HCT116 (cell line): Measurements from ENCODE around the gene TENM4. TPM values are rescaled to one million over a fixed set of nuclear protein-coding genes. Genes with fewer than 3 reads are reported as not detected.

Source experiments
- ATAC-seq: fragments of 200-7000 bp; cut with Tn5 transposase; 2 replicates; pipeline ENCODE4 v1.9.1; 2020; ENCODE audit warnings: mild to moderate bottlenecking, moderate library complexity
- BruUV-seq: library from RNA; stranded (reverse); fragments of 400-500 nt; replicated peaks from 2 replicates; lab custom pipeline; 2021; lab: Mats Ljungman, UMichigan
- CTCF ChIA-PET: fragments of 300-600 bp; sonication (Branson Sonifier 250); formaldehyde crosslinking; loops from one replicate; lab custom pipeline; 2021; ENCODE audit warnings: antibody characterized with exemption; lab: Charles Lee
- POLR2A ChIA-PET: fragments of 300-600, 350-600 bp; sonication (Branson Sonifier 250); formaldehyde crosslinking; loops from one replicate; lab custom pipeline; 2021; ENCODE audit warnings: antibody characterized with exemption; lab: Charles Lee
- RAD21 ChIA-PET, 2 experiments: fragments of 300-600 bp; sonication (Branson Sonifier 250); formaldehyde crosslinking; loops; one replicate each; lab custom pipeline; 2023; ENCODE audit warnings: low total read pairs in 2 of 2; ENCODE audit not compliant: uncharacterized antibody in 2 of 2, unreplicated experiment in 2 of 2, low non-redundant PET in 1 of 2; lab: Charles Lee
- DNase-seq: peaks from one replicate; pipeline ENCODE4 v3.0.0-alpha.2; 2010; ENCODE audit warnings: low read depth, low spot score
- H2AFZ ChIP-seq: fragments of 200-600 bp; shearing (Covaris generic), sonication (generic); 2 replicates; pipeline ENCODE4 v1.6.1; 2017; ENCODE audit warnings: low read depth, mixed run types, mixed read lengths, antibody characterized with exemption, low read length; ENCODE audit not compliant: poor library complexity, severe bottlenecking
- H3K27ac ChIP-seq: 2 replicates; pipeline ENCODE4 v1.5.1; 2012; ENCODE audit warnings: low read depth, low read length
- H3K27me3 ChIP-seq: fragments of 200-600 bp; sonication (generic); 2 replicates; pipeline ENCODE4 v1.6.1; 2016; ENCODE audit warnings: mixed run types, low read length, mixed read lengths; ENCODE audit not compliant: insufficient read depth
- H3K36me3 ChIP-seq, 2 experiments: fragments of 200-500 bp in 1 of 2; fragments of 200-600 bp in 1 of 2; sonication (Bioruptor generic) in 1 of 2; sonication (generic) in 1 of 2; 2 replicates each; pipeline versions ENCODE4 v1.5.1 to v1.6.1; 2014 to 2016; ENCODE audit warnings: low read length in 2 of 2, inconsistent platforms in 1 of 2, mixed read lengths in 1 of 2, mixed run types in 1 of 2; ENCODE audit not compliant: insufficient read depth in 2 of 2, control insufficient read depth in 1 of 2
- H3K4me1 ChIP-seq, 2 experiments: fragments of 200-600 bp in 1 of 2; sonication (generic) in 1 of 2; 2 replicates each; pipeline versions ENCODE4 v1.5.1 to v1.6.1; 2012 to 2017; ENCODE audit warnings: low read length in 2 of 2, inconsistent platforms in 1 of 2, mild to moderate bottlenecking in 1 of 2, mixed read lengths in 1 of 2, mixed run types in 1 of 2, moderate library complexity in 1 of 2; ENCODE audit not compliant: insufficient read depth in 2 of 2, control insufficient read depth in 1 of 2
- H3K4me2 ChIP-seq: fragments of 200-600 bp; sonication (generic); 2 replicates; pipeline ENCODE4 v1.6.1; 2017; ENCODE audit warnings: mixed run types, low read length, mixed read lengths
- H3K4me3 ChIP-seq, 2 experiments: fragments of 200-600 bp in 1 of 2; sonication (generic) in 1 of 2; replicated peaks in 1 of 2; 2 replicates each; pipeline ENCODE4 v1.5.1; 2011 to 2016; ENCODE audit warnings: low read length in 2 of 2, control low read depth in 1 of 2, low read depth in 1 of 2, mild to moderate bottlenecking in 1 of 2, mixed read lengths in 1 of 2, mixed run types in 1 of 2
- H3K79me2 ChIP-seq: fragments of 200-600 bp; sonication (generic); 2 replicates; pipeline ENCODE4 v1.6.1; 2017; ENCODE audit warnings: mild to moderate bottlenecking, mixed run types, low read length, moderate library complexity, mixed read lengths; ENCODE audit not compliant: insufficient read depth
- H3K9ac ChIP-seq: fragments of 200-600 bp; sonication (generic); 2 replicates; pipeline ENCODE4 v1.6.1; 2016; ENCODE audit warnings: low read length, mixed read lengths
- H3K9me2 ChIP-seq: fragments of 200-600 bp; sonication (generic), shearing (Covaris generic); 2 replicates; pipeline ENCODE4 v1.6.1; 2017; ENCODE audit warnings: mixed run types, mild to moderate bottlenecking, moderate library complexity; ENCODE audit not compliant: insufficient read depth
- H3K9me3 ChIP-seq, 2 experiments: fragments of 200-500 bp in 1 of 2; fragments of 200-600 bp in 1 of 2; sonication (Bioruptor generic) in 1 of 2; sonication (generic) in 1 of 2; 2 replicates each; pipeline ENCODE4 v1.6.1; 2014 to 2017; ENCODE audit warnings: low read length in 2 of 2, mixed read lengths in 2 of 2, inconsistent platforms in 1 of 2, low read depth in 1 of 2, mild to moderate bottlenecking in 1 of 2, mixed run types in 1 of 2, moderate library complexity in 1 of 2; ENCODE audit not compliant: control insufficient read depth in 1 of 2, insufficient read depth in 1 of 2
- H4K20me1 ChIP-seq: fragments of 200-600 bp; sonication (generic), shearing (Covaris generic); 2 replicates; pipeline ENCODE4 v1.6.1; 2017; ENCODE audit warnings: mixed run types, mild to moderate bottlenecking, moderate library complexity; ENCODE audit not compliant: insufficient read depth
- CEBPB ChIP-seq: IDR thresholded peaks from 2 replicates; pipeline ENCODE4 v1.6.1; 2012; ENCODE audit warnings: low read depth
- ELF1 ChIP-seq: IDR thresholded peaks from 2 replicates; pipeline ENCODE4 v1.6.1; 2012; ENCODE audit warnings: low read depth, borderline replicate concordance
- JUND ChIP-seq: IDR thresholded peaks from 2 replicates; pipeline ENCODE4 v1.6.1; 2012
- TCF7L2 ChIP-seq: IDR thresholded peaks from 2 replicates; pipeline ENCODE4 v1.7.0; 2011; ENCODE audit warnings: borderline replicate concordance, inconsistent platforms; ENCODE audit not compliant: insufficient read depth, insufficient read length; ENCODE audit errors: extremely low read depth
- ZFX ChIP-seq: fragments of 450-650 bp; IDR thresholded peaks from 2 replicates; pipeline ENCODE4 v1.6.1; 2017
- intact Hi-C: fragments of 100-400 bp; cut with micrococcal nuclease; formaldehyde crosslinking; loops from 2 replicates; pipeline ENCODE4 v1.10.0; 2022
- total RNA-seq: library from RNA; stranded (reverse); gene quantifications from one replicate; pipeline ENCODE4 v1.2.1, GENCODE V29; 2021; ENCODE audit not compliant: unreplicated experiment
- TF ChIP-seq, protein P1 (sequence below): IDR thresholded peaks from 2 replicates; pipeline ENCODE4 v1.6.1; 2012; ENCODE audit warnings: low read depth
- TF ChIP-seq, protein P2 (sequence below), 3 experiments: fragments of 200-600 bp in 1 of 3; sonication (generic) in 1 of 3; IDR thresholded peaks in 2 of 3; conservative IDR thresholded peaks in 1 of 3; 2 replicates each; pipeline ENCODE4 v1.5.1; 2012 to 2017; ENCODE audit warnings: low read depth in 2 of 3, low read length in 2 of 3, antibody characterized with exemption in 1 of 3, borderline replicate concordance in 1 of 3, control low read depth in 1 of 3, mild to moderate bottlenecking in 1 of 3, mixed read lengths in 1 of 3, mixed run types in 1 of 3, moderate library complexity in 1 of 3; ENCODE audit not compliant: insufficient read depth in 1 of 3
- TF ChIP-seq, protein P3 (sequence below): IDR thresholded peaks from 2 replicates; pipeline ENCODE4 v1.6.1; 2011; ENCODE audit warnings: mild to moderate bottlenecking, low read length, moderate library complexity; ENCODE audit not compliant: insufficient replicate concordance; ENCODE audit errors: extremely low read depth

Gene TENM4
- total RNA-seq, 1 experiment from 2014 or later: 0.05 TPM

DNA sequence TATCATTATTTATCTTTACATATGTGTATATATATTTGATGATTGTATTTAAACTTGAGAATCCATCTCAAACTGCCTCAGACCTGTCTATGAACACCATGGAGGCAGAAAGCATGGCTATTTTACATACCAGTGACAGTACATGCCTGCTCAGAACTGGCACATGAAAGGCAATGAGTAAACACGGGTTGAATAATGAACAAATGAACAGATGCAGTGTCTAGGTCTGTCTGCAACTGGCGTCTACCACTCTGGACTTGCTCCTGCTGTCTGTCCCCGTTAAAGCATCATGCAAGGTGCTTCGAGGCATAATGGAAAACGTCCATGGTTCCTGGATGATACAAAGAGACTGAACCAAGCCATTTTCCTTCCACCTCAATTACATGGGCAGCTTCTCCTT, 594.6 kb downstream of the TENM4 start:
- no peaks in the 10 kb centered on the region for H3K4me1 ChIP-seq
- no peaks in the 10 kb centered on the region for H3K9me3 ChIP-seq
- no TSS peak for BruUV-seq
- ATAC-seq: no peak
- intact Hi-C loops: no loop called here
- peaks cover 63% of the 10 kb centered on the region for H3K27me3 ChIP-seq
- POLR2A ChIA-PET: no interaction called here
- no peak overlapping the region for H3K27ac ChIP-seq
- no peaks in the 10 kb centered on the region for H3K79me2 ChIP-seq
- no peaks in the 10 kb centered on the region for H3K9me2 ChIP-seq
- H3K9ac ChIP-seq: no peak overlapping the region
- CTCF ChIA-PET: no interaction called here
- TF ChIP-seq ZFX (no peak), TCF7L2 (no peak), JUND (no peak), CEBPB (no peak), ELF1 (no peak)
- TF ChIP-seq, protein P1, sequence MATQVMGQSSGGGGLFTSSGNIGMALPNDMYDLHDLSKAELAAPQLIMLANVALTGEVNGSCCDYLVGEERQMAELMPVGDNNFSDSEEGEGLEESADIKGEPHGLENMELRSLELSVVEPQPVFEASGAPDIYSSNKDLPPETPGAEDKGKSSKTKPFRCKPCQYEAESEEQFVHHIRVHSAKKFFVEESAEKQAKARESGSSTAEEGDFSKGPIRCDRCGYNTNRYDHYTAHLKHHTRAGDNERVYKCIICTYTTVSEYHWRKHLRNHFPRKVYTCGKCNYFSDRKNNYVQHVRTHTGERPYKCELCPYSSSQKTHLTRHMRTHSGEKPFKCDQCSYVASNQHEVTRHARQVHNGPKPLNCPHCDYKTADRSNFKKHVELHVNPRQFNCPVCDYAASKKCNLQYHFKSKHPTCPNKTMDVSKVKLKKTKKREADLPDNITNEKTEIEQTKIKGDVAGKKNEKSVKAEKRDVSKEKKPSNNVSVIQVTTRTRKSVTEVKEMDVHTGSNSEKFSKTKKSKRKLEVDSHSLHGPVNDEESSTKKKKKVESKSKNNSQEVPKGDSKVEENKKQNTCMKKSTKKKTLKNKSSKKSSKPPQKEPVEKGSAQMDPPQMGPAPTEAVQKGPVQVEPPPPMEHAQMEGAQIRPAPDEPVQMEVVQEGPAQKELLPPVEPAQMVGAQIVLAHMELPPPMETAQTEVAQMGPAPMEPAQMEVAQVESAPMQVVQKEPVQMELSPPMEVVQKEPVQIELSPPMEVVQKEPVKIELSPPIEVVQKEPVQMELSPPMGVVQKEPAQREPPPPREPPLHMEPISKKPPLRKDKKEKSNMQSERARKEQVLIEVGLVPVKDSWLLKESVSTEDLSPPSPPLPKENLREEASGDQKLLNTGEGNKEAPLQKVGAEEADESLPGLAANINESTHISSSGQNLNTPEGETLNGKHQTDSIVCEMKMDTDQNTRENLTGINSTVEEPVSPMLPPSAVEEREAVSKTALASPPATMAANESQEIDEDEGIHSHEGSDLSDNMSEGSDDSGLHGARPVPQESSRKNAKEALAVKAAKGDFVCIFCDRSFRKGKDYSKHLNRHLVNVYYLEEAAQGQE: no peak
- TF ChIP-seq, protein P2, sequence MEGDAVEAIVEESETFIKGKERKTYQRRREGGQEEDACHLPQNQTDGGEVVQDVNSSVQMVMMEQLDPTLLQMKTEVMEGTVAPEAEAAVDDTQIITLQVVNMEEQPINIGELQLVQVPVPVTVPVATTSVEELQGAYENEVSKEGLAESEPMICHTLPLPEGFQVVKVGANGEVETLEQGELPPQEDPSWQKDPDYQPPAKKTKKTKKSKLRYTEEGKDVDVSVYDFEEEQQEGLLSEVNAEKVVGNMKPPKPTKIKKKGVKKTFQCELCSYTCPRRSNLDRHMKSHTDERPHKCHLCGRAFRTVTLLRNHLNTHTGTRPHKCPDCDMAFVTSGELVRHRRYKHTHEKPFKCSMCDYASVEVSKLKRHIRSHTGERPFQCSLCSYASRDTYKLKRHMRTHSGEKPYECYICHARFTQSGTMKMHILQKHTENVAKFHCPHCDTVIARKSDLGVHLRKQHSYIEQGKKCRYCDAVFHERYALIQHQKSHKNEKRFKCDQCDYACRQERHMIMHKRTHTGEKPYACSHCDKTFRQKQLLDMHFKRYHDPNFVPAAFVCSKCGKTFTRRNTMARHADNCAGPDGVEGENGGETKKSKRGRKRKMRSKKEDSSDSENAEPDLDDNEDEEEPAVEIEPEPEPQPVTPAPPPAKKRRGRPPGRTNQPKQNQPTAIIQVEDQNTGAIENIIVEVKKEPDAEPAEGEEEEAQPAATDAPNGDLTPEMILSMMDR (IDR thresholded peaks at IDR 0.05 in 2 of 3, conservative IDR thresholded peaks at IDR 0.05 in 1 of 3; ENCODE audit: borderline replicate concordance in 1 of 3, insufficient read depth in 1 of 3, low read depth in 2 of 3, low read length in 2 of 3): no peak
- TF ChIP-seq, protein P3, sequence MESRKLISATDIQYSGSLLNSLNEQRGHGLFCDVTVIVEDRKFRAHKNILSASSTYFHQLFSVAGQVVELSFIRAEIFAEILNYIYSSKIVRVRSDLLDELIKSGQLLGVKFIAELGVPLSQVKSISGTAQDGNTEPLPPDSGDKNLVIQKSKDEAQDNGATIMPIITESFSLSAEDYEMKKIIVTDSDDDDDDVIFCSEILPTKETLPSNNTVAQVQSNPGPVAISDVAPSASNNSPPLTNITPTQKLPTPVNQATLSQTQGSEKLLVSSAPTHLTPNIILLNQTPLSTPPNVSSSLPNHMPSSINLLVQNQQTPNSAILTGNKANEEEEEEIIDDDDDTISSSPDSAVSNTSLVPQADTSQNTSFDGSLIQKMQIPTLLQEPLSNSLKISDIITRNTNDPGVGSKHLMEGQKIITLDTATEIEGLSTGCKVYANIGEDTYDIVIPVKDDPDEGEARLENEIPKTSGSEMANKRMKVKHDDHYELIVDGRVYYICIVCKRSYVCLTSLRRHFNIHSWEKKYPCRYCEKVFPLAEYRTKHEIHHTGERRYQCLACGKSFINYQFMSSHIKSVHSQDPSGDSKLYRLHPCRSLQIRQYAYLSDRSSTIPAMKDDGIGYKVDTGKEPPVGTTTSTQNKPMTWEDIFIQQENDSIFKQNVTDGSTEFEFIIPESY: no peak
- TF ChIP-seq, all 23 proteins: peak for 0
- Histone ChIP-seq H3K36me3 (no peaks in the 10 kb centered on the region), H4K20me1 (no peaks in the 10 kb centered on the region), H2AFZ (no peak overlapping the region), H3K4me3 (no peak overlapping the region), H3K4me2 (no peak overlapping the region)
- RAD21 ChIA-PET: no interaction called here
- no peak for DNase-seq
